T1000 (cell line): Measurements from ENCODE around the gene GRID2.
A peak's percentile ranks its signal among the peaks of the same experiment; 100 is the strongest.

ENCODE experiments used
- DNase-seq: peaks from one replicate; lab custom pipeline; 2025; ENCODE audit warnings: mixed read lengths; lab: John Stamatoyannopoulos, UW

Gene GRID2

DNA sequence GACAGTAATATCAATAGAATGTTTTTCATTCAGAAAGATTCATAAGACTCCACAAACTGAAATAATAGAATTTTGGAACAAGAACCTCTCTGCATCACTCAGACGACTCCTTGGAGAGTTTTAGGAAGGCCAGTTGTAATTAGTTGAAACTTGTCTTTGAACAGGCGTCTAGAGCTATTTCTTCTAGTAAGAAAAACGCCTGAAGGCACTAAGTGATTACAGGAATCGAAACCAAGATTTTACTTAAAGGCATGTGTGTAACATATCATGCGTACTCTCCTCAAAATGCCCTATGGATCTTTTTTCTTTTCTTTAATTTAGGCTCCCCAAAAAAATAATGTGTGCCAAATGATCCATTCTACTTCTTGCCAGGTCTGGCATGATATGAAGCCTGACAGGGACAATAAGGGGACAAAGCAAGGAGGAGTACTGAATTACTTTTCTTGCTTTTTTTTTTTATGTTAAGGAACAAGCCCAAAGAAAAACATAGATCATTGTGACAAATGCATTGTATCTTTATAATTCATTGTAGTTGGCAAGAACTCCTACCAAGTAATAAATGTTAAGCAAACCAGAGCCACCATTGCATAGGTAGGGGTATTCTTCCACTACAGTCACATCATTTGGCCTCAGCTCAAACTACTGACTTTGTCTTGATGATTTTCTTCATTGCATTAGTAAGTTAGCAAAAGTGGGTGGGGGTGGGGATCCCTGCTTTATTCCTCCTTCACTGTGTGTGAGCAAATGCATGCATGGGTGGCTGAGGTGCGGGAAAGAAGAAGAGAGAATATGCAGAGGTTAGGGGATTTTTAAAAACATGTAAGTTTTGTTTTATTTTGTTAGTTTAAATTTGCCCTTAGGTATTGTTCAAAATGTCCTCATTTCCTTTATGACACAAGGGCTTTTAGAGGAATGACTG, 1444.9 kb downstream of the GRID2 start:
- no peak for DNase-seq

DNA sequence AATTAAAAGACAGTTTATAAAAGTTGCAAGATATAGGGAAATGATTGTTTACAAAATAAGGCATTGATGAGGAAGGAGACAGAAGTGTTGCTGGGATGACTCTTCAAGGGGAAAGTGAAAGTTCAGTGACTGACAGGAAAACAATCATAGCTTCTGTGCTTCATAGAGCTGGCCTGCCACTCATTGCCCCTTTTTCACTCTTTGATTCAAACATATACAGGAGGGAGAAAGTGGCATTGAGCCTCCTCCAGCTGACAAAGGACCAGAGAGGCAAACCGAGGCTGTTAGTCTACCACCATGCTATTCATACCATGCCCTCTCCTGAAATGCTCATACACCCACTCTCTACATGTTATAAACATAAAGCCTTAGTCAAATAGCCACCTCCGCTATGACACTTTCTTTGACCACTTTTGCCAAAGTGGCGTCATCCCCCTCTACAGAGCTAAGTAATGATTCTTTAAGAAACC, 1445.6 kb downstream of the GRID2 start:
- DNase-seq: no peak

DNA sequence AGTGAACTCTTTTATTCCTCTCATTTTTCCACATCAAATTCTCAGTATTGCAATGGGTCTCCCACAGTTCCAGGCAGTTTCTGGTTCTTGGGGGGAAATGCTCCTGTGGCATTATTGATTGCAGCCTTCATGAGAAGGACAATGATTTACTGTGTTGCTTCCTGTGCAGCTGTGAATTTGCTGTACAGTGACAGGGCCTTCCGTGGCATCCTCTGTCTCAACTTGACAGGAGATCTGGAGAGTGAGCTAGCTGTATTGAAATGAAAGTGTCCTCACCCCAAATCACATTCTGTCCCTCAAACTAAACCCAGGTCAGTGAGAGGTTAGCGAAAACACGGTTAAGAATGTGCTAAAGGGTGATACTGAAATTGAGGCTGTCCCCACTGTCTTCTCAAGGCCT, 1447.6 kb downstream of the GRID2 start:
- no peak for DNase-seq

DNA sequence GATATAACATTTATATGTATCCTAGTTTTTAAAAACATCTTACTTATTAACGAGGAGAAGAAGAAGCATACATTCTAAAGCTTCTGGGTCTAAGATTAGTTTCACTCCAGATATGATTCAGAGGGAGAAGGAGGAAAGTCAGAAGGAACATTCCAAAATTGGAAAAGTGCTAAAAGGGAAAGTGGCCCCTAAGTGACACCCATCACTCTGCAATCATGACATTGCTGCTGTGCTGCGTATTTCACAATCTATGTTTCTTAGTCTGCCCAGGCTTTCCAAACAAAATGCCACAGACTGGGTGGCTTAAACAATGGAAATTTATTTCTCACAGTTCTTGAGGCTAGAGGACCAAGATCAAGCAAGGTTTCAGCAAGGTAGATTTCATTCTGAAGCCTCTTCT, 1452.3 kb downstream of the GRID2 start:
- no peak for DNase-seq

DNA sequence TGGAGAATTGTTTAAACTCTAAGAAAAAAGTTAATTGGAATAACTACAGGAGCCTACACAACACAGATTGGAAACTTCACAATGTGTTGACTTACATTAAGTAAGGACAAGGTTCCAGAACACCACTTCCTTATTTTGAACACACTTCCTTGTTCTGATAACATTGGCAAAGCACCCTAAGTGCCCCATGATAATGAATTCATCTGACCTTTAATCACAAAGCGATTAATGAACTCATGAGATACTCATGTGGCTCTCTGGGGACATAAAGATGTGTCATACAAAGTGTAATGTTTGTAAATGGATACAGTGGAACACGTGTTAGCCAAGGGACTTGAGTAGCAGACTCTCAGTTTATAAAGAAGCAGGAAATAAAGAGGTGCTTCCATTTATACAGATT, 1455.7 kb downstream of the GRID2 start:
- DNase-seq: no peak

DNA sequence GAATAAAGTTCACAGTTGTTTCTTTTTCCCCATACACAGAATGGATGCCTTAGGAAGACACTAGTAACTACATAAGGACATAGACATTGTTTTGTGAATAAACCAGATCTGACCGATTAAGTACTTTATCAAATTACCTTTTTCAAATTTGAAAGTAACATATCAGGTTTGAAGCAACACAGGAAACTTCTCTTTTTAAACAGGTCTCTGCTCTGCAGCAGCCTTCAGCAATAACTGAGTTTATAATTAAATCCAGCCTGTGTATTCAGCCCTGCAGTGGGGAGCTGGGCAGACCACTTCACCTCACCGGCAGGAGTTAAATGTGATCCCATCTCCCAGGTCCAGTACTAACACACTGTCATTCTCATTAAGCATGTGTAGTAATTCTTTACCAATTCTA, 1456.5 kb downstream of the GRID2 start:
- no peak for DNase-seq

DNA sequence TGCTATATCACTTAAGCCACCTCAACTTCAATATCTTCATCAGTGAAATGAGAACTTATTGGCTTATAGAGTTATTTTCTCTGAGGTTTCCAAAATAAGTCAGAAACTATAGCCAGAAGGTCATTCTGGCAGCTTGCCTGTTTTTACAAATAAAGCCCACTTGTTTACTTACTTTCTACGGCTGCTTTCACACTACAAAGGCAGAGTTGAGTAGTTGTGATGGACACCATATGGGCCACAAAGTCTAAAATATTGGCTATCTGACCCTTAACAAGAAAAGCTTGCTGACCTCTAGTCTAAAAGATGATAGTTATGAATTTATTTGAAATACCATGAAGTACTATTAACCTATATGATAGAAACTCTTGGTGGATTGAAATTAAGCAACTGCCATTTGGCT, 1457.5 kb downstream of the GRID2 start:
- no peak for DNase-seq

DNA sequence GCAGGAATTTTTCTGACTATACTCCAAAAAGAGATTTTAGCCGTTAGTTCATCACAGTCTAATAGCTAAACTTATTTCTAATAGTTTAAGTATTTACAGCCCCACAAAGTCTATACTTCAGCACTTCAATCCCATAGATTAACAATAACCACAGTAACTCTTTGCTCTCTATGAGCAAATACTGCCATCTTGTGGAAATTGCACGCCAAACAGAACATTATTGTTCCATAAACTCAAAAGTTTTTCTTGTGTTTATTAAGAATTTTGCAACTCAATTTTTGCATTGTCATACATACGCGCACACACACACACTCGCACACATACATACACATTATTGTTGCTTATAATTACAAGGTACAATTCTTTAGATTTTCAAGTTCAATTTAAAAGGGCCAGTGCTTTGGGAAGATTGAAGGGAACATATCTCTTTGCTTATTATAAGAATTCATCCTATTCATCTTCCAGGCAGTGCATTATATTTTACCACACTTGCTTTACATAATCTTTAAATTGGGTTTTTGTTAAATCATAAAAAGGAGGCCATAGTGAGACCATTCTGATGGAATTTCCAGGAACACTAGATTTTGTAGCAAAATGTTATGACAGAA, 1461.0 kb downstream of the GRID2 start:
- DNase-seq: no peak

DNA sequence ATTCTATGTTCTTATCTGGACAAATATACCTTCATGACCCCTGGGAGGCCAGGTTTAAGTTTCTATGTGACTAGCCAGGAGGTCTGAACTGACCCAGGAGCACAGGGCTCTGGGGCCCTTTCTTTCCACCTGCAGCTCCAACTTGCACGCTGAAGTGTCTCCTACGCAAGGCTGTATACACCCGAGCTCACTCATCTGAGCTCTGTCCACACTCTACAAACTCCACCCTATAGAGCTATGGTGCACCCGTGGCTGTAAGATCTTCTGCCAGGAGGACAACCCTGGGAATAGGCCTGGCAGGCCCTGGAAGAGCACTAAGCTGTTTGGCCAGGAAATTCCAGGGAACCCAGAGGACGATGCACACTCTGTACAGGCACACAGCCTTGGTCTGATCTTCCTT, 1464.2 kb downstream of the GRID2 start:
- DNase-seq: no peak

DNA sequence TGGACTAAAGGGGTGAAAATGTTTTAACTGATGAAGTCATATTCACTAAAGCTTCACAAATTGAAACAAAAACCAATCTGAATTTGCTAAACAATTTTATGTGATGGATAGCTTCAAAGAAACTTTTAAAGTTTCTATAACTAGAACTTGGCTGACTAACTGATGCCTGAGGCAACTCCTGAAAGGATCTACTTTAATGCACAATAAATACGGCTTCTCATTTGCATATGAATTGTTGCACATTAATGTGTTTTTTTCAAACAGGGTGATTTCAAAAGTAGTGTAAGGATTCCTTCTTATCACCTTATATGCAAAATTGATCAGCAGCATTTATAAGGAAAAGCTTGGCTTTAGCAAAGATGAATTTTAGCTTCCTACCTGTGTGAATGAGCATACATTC, 1466.4 kb downstream of the GRID2 start:
- DNase-seq: no peak

DNA sequence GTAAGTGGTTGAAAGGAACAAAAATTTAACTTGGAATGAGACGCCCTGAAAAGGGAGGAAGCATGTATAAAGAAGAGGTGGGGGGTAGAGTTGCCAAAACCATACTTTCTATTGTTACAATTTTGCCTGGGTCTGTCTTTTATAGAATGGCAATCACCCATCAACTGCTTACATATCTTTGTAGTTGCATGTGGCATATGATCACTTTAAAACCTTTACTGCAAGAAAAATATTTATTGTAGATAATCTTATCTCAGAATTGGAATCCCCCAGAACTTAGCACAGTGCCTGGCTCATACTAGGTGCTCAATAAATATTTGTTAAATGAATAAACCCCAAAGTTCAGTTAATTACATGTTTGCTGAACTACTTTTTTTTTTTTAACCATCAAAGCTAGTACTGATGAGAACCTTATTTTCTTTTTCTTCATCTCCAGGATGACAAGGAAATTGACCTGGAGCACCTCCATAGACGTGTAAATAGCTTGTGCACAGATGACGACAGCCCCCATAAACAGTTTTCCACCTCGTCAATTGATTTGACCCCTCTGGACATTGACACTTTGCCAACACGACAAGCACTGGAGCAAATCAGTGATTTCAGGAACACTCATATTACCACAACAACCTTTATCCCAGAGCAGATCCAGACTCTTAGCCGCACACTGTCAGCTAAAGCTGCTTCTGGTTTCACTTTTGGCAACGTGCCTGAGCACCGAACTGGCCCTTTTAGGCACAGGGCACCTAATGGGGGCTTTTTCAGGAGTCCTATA, 1468.1 kb downstream of the GRID2 start:
- no peak for DNase-seq

DNA sequence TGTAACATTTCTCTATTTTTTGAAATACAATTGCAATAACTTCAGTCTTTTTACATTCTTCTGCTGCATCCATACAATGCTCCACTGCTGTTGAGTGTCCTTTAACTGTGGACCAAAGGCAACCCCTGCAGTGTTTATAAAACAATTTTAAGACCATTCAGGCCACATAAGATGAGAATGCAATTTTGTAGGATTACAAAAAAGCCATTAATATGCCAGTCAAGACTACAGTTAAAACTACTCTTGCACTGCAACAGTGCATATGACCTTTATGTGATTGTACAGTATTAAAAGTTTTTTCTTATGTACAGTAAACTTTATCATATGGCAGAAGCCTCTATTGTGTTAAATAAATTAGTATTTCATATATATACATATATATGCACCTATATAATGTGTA, 1469.1 kb downstream of the GRID2 start:
- DNase-seq: no peak

DNA sequence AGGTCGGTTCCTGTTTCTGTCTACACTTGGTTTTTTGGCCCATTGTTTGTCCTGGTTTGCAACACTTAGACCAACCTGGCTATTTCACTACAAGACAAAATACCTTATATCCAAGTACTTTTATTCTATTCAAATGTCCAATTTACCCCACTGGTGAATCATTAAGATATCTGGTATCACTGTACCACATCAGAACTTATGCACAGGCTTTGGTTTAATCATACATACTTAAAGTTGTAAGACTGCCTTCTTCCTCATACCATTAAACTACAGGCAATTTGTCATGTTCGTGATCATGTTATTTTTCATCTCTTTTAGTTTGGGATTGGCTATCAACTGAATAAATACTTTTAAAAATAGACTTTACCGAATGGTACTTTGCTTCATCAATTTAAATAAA, 1471.8 kb downstream of the GRID2 start:
- no peak for DNase-seq

DNA sequence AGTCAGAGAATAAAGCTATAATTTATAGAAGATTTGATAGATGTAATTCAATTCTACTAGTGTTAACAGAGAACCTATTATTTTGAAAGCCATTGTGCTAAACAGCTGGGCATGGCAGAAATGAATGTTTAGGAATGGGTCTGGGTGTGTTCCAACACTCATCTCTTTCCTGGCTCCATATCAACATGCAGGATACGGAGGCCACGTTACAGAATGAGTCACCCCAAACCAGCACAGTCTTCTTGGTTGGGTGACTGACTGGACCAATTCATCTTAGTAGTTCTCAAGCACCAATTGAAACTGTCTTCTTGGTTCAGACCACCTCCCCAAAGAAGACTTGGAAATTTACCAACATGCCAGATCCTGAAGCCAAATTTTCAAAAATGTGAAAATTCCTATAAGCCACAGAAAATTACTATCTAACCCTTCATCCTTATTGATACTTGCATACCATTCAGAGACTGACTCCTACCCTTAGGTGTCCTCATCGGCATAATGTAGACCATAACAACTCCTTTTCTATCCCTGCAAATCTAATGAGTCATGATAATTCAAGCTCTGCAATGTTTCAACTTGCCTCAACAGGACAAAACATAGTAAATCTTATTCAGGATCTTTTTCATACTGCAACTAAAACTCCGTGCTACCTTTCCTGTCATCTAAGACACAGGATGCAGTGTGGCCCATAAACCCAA, 1472.8 kb downstream of the GRID2 start:
- DNase-seq: no peak

DNA sequence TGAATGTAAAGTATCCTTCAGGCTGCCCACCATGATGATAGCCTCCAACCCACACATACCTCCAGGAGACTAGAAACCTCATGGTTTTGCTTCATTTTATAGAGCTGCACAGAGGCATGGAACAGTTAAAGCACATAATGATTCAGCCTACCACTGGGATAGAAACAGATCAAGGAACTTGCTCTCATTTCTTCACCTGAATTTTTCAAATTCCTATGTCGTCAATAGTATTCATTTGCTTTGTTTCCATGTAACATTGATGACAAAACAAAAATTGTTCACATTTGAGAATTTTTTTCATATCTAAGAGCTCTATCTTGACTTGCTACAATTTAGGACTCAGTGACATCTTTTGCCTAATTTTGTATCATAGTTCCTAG, 1473.3 kb downstream of the GRID2 start:
- DNase-seq: no peak

DNA sequence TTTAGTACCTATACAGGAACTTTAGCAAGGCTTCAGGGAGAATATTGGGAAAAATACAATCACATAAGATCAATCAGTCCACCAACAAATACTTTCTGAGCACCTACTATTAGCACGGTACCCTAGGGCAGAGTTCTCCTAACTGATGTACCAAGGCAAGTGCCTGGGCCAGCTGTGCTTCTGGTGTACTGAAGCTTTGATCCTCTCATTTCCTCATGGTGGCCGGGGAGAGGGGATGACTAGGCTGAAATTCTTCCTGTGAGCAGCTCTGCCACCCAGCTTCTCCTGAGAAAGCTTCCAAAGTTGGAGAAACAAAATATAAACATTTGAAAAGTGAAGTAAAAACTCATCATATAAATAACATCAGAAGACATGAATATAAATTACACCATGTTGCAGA, 1475.5 kb downstream of the GRID2 start:
- DNase-seq: no peak

DNA sequence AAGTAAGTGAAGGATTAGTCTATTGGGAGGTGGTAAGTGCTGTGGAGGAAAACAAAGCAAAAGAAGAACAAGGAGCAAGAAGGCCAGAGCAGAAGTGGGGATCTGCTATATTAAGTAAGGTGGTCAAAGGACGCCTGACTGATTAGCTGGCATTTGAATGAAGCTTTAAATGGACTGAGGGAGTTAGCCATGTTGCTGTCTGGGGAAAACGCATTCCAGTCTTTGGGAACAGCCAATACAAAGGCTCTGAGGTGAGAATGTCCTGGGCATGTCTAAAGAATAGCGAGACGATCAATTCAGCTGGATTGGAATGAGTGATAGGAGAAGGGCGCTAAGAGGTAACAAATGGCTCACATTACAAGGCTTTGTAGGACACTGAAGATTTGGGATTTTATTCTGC, 1476.3 kb downstream of the GRID2 start:
- no peak for DNase-seq

DNA sequence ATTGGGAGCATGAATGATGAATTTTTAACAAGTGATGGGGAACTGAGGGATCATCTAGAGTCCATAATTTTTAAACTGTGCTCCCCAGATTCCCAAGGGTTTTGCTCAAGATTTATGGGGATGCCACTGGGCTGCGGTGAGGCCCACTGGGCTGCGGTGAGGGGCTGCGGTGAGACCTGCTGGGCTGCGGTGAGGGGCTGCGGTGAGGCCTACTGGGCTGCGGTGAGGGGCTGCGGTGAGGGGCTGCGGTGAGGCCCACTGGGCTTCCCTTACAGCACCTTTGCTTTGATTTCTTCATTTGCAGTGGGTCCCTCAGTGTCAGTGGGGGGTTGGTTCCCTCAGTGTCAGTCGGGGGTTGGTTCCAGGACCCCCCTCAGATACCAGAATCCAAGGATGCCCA, 1477.4 kb downstream of the GRID2 start:
- DNase-seq: no peak

DNA sequence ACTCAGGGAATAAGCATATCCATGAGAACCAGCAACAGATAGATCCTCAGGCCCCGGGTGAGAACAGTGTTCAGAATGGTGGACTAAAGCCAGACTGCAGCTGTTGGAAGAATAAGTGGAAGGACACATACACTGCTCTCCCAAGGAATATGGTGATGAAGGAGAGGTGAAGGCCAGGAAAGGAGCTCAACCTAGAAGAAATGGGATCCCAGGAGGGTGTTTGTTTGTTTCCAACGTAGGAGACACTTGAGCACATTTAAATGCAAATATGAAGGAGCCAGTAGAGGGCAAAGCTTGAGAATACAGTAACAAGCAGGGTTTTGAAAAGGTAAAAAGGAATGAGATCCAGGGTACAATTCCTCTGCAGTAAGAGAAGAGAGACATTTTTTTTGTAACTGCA, 1482.4 kb downstream of the GRID2 start:
- no peak for DNase-seq

DNA sequence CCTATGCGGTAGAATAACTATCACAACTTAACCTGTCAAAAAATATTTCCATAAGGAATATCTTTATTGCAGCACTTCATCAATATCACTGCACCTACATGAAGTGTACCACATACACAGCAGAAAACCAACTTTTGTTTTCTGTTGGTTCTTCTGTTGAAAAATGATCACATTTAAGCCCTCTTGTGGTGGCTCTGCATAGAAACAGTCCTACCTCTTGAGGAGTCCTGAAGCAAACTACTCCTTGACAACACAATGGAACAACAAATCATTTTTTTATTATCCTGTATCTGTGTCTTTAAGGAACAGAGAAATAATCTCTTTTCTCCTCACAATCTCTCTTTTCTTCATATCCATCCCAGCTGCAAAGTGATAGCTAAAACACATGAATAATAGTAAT, 1484.9 kb downstream of the GRID2 start:
- DNase-seq: no peak

DNA sequence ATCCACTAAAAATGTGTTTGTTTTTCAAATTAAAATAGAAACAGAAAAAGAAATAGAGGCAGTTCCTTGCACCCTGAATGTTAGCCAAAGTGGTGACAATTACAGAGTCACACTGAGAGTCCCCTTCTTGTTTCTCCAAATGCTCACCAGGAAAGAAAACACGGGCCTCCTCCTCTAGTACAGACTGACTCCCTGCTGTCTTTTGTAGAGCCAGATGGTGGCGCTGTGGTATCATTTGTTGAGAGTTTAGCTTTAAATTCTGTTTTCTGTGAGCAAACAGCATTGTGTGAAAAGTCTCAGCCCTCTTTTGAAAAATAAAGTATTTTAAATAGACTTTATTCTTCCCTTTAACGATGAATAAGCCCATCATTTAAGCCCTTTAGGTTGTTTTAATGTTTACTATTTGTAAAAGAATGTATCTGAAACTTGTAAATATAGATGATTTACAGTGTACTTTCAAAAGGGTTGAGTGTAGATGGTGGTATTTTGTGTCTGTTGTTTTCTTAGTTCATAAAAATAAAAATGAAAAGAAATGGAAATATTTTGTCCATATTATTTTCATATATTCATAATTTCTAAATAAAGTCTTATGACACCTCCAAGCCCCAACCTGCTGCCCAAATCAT, 1487.9 kb downstream of the GRID2 start:
- peak; percentile 4 for DNase-seq

DNA sequence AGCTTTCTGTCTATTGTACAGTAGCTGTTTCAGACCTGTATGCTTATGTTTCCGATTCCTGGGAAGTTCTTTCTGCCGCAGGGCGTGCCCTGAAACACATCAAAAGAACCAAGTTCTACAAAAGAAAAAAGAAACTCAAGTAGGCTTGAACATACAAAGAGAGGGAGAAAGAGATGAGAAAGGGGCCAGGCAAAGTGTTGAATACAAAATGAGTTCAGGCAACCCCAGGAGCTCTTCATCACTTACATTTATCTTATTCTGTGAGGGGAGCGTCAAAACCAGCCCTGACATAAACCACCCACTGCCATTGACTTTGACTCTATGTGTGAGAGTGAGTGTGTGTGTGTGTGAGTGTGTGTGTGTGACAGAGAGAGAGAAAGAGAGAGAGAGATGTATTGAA, 1498.3 kb downstream of the GRID2 start:
- no peak for DNase-seq
